ENCODE measurements around the gene CACNG7.

CACNG7 gene

DNA sequence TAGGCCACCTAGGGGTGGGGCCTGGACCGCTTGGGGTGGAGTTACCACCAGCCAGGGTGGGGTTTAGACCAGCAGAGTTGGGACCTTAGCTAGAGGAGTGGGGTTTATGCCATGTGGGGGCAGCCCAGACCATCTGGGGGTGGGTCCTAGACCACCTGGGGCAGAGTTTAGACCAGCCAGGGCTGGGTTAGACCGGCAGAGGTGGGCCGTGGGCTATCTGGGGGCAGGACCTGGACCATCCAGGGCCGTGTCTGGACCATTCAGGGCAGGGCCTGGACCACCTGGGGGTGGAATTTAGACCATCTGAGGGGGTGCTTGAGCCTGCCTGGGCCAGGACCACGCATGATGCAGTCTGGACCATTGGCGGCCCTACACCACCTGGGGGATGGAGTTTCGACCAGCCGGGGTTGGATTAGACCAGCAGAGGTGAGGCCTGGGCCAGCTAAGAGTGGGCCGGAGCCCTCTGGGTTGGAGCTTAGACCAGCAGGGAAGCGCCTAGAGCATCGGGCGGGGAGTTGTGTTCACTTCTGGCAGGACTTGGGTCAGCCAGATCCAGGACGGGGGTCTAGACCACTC, 72.4 kb downstream of the CACNG7 start:
- DNase-seq (ENCODE audit: low read depth) = no peak
- TF ChIP-seq, protein P1, sequence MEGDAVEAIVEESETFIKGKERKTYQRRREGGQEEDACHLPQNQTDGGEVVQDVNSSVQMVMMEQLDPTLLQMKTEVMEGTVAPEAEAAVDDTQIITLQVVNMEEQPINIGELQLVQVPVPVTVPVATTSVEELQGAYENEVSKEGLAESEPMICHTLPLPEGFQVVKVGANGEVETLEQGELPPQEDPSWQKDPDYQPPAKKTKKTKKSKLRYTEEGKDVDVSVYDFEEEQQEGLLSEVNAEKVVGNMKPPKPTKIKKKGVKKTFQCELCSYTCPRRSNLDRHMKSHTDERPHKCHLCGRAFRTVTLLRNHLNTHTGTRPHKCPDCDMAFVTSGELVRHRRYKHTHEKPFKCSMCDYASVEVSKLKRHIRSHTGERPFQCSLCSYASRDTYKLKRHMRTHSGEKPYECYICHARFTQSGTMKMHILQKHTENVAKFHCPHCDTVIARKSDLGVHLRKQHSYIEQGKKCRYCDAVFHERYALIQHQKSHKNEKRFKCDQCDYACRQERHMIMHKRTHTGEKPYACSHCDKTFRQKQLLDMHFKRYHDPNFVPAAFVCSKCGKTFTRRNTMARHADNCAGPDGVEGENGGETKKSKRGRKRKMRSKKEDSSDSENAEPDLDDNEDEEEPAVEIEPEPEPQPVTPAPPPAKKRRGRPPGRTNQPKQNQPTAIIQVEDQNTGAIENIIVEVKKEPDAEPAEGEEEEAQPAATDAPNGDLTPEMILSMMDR (IDR thresholded peaks at IDR 0.05; ENCODE audit: low read depth, low read length, missing control alignments) = no peak
- no peak overlapping the region for H3K4me3 ChIP-seq (ENCODE audit: low read depth, low read length)

DNA sequence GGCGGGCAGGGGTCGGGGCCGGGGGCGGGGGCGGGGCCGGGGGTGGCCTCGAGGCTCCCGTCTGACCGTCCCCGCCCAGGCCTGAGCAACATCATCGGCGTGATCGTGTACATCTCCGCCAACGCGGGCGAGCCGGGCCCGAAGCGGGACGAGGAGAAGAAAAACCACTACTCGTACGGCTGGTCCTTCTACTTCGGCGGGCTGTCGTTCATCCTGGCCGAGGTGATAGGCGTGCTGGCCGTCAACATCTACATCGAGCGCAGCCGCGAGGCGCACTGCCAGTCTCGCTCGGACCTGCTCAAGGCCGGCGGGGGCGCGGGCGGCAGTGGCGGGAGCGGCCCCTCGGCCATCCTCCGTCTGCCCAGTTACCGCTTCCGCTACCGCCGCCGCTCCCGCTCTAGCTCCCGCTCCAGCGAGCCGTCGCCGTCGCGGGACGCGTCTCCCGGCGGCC, 72.9 kb downstream of the CACNG7 start:
- TF ChIP-seq, protein P1 (IDR thresholded peaks at IDR 0.05; ENCODE audit: low read depth, low read length, missing control alignments) = no peak
- no peak overlapping the region for H3K4me3 ChIP-seq (ENCODE audit: low read depth, low read length)

DNA sequence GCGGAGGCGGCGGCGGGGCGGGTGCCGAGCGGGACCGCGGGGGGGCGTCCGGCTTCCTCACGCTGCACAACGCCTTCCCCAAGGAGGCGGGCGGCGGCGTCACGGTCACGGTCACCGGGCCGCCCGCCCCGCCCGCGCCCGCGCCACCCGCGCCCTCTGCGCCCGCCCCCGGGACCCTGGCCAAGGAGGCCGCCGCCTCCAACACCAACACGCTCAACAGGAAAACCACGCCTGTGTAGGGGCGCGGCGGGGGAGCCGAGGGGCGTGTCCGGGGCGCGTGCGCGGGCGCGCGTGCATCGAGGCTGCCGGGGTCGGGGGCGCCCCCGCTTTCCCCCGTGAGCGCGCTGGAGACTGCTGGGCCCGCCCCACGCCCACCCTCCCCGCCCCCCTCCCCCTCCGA, 73.5 kb downstream of the CACNG7 start:
- TF ChIP-seq, protein P1 (IDR thresholded peaks at IDR 0.05; ENCODE audit: low read depth, low read length, missing control alignments) = no peak
- H3K4me3 ChIP-seq (ENCODE audit: low read depth, low read length) = no peak overlapping the region
- no peak for DNase-seq (ENCODE audit: low read depth)

More for the DNA sequence above, 72.9 kb downstream of the CACNG7 start:
- DNase-seq (ENCODE audit: low read depth) = no peak

DNA sequence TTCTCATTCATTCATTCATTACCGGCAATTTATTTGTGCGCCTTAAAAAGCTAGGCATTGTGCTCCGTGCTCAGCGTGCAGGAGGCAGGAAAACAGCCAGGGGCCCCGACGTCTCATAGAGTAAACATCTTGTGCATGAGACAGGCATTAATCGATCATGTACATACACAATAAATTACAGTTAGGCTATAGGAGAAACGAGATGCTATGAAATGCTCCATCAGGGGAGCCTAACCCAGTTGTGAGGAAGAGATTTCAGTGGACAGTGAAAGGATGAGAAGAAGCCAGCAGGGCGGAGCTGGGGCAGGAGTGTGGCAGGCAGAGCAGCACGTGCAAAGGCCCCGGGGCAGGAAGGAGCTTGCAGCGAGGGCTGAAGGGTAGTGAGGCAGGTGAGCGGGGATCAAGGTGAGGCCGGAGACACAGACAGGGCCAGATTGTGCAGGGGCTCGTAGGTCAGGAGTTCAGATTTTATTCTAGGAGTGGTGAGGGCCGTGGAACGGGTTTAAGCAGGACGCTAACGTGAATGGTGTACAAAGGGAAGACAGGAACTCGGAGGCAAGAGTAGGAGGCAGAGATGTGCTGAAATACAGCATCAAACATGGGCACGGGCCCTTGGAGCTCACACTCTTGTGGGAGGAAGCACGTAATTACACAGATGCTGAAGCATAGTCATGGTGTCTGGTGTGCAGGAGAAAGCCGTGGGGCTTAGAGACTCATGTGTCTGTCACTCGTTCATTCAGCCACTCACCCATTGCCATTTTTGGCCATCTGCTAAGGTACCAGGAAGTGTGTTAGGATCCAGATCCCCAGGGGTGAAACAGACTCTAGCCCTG, 74.6 kb downstream of the CACNG7 start:
- H3K4me3 ChIP-seq (ENCODE audit: low read depth, low read length) = no peak overlapping the region
- TF ChIP-seq, protein P1 (IDR thresholded peaks at IDR 0.05; ENCODE audit: low read depth, low read length, missing control alignments) = no peak
- DNase-seq (ENCODE audit: low read depth) = no peak

DNA sequence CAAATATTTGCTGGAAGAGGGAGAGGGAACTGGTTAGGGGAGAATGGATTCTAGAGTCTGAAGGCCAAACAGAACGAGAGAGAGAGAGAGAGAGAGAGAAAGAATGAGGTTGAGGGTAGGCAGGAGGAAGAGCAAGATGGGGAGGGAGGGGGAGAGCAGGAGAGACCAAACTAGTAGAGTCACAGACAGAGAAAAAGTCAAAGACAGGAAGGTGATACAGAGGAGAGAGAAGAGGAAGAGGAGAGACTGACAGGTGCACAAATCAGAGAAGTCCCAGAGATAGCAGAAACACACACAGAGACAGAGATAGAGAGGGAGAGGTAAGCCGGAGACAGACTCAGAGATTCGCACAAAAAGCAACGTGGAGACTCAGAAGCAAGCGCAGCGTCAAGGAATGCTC, 76.8 kb downstream of the CACNG7 start:
- DNase-seq (ENCODE audit: low read depth) = no peak
- TF ChIP-seq, protein P1 (IDR thresholded peaks at IDR 0.05; ENCODE audit: low read depth, low read length, missing control alignments) = no peak
- no peak overlapping the region for H3K4me3 ChIP-seq (ENCODE audit: low read depth, low read length)

DNA sequence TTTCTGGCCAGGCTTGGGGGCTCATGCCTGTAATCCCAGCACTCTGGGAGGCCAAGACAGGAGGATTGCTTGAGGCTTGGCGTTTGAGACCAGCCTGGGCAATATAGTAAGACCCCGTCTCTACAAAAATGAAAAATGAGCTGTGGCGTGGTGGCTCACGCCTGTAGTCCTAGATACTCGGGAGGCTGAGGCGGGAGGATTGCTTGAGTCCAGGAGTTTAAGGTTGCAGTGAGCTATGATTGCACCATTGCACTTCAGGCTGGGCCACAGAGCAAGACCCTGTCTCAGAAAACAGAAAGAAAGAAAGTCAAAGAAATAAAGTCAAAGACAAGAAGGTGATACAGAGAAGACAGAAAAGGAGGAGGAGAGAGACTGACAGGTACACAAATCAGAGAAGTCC, 79.9 kb downstream of the CACNG7 start:
- no peak overlapping the region for H3K4me3 ChIP-seq (ENCODE audit: low read depth, low read length)
- DNase-seq (ENCODE audit: low read depth) = no peak
- TF ChIP-seq, protein P1 (IDR thresholded peaks at IDR 0.05; ENCODE audit: low read depth, low read length, missing control alignments) = no peak

All from GM12864 (cell line).